NCI-H2029 treated with DMSO at 0.1 percent for 48 hours (cell line): ENCODE data around the gene TNNT2.

Experiments
- DNase-seq: peaks from one replicate; lab custom pipeline; 2025; lab: John Stamatoyannopoulos, UW

TNNT2 gene

DNA sequence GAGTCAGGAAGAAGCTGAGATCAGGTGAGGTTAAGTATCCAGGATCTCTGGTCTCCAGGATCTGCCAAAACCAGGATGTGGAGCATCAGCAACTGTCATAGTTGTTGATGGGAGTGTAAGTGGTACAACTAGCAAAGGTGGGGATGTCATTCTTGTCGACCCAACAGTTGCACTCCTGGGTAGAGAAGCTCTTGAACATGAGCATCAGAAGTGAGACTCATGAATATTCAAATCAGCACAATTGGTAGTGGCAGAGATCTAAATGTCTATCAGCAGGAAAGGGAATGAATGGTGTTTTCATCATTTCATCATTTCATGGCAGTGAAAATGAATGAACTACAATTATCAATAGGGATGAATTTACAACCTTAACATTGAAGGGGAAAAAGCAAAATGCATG, 25.9 kb upstream of the TNNT2 start:
- no peak for DNase-seq

DNA sequence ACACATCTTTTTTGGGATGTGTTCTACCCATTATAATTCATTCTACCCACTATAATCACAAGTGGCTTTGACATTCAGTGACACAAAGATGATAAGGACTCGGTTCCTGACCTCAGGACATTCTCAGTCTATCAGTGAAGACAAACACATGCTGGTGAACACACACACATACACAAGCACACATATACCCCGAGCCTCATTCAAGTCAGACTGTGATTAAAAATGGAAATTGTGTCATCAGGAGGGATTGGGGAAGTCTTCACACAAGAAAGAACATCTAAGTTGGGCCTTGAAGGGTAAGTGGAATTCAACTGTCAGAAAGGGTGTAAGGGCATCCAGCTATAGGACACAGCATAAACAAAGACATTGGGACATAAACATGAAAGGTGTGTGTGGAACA, 24.2 kb upstream of the TNNT2 start:
- no peak for DNase-seq

DNA sequence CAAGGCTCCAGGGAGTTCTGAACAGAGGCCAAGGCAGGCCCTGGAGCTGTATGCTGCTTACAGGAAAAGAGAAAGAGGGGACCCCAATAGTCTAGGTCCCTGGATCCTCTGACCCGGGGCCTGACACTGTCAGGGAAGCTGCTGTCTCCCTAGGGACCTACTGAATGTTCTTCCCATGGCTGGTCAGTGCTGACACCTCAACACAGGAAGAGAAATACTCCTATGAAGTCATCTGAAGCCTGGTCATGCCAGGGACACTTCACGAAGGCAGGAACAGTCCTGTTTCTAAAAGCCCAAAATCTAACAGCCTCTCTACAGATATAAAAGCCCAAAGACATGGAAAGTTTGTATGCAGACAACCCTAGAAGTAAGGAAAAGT, 23.4 kb upstream of the TNNT2 start:
- DNase-seq: no peak

DNA sequence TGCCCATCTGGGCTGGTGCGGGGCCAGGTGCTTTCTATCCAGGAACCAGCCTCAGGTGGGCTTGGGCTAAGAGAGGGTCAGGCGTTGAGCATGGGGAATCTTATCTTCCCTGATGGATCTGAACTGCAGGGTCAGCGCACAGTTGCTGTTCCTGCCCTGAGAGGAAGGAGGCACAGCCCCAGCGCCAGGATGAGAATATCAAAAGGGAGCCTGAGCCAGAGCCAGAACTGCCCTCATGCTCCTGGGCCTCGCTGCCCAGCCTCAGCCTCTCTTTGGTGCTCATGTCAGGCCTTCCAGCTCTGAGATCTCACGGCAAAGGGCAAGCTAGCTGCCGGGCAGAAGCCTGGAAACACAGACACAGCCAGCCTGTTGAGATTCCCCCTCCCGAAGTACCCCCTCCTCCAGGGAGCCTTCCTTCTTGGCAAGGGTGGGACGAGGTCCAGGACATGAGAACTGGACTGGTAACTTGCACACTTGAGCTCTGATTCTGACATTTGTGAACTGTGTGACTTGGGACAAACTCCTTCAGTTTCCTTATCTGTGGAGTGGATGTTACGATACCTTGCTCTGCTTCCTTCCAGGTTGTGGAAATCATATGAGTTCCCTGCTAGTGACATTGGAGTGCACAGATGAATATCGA, 22.9 kb upstream of the TNNT2 start:
- DNase-seq: no peak

DNA sequence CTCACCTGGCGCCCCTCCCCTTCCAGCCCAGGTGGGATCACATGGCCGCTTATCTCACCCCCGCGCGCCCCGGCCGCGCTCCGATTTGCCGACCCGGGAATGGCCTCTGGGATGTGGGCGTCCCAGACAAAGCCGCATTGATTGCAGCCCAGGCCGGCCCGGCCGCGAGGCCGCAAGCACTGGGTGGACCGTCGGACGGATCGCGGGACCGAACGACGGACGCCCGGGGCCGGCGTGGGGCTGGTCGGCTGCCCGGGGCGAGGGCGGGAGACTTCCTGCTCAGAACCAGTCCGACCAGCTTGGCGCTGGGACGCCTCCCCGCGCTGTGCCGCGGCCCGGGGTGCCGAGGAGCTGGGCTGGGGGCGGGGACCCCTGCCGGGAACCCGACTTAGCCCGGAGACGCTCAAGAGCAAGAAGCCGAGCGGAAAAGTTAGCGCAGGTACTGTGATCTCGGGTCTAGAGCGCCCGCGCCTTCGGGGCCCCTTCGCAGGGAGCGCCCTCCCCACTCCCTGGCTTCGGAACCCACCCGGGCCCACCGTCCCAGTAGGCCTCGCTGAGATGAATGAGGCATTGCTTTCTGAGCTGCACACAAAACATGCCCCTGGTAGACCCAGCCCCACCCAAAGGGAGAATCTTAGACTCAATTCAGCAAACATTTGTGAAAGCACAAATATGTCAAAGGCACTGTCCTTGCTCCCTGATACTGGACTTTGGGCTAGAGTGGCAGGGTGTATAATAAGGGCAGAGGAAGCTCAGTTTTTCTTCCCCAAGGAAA, 22.1 kb upstream of the TNNT2 start:
- DNase-seq: no peak

DNA sequence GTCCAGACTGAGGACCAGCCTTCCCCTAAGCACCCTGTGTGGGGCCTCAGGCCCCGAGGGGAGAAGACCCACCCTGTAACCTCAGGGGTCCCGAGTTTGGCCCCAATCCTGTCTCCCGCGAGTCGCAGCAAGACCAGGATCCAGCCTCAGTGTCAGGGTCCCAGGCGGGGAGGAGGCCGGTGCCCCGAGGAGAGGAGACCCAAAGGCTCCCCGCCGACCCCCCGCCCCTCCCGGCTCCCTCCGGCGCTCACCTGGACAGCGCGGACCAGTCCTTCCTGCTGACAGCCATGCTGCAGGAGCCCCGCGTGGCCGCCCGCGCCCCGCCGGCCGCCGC, 21.5 kb upstream of the TNNT2 start, which contains the start of gene LAD1:
Gene LAD1, minus strand, starts transcription at position 307 of the 334 bp plus-strand sequence. Its CDS starts 18 bp downstream, at position 289.
- DNase-seq: no peak

DNA sequence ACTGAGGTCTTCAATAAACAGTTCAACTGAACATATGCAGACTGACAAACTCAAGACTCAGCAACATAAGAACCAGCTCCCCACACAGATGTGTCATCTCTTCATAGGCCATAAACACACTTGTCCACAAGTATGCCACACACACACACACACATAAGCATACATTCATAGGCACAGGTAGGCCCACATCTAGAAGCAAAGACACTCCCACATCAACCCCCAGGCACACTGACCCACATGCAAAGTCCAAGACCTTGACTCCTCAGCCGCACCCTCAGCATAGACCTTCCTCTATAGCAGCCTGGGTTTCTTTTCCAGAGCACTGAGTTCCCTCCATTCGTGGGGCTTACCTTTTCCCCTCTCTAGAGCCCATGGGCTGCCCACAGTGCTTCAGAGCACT, 20.2 kb upstream of the TNNT2 start:
- no peak for DNase-seq

DNA sequence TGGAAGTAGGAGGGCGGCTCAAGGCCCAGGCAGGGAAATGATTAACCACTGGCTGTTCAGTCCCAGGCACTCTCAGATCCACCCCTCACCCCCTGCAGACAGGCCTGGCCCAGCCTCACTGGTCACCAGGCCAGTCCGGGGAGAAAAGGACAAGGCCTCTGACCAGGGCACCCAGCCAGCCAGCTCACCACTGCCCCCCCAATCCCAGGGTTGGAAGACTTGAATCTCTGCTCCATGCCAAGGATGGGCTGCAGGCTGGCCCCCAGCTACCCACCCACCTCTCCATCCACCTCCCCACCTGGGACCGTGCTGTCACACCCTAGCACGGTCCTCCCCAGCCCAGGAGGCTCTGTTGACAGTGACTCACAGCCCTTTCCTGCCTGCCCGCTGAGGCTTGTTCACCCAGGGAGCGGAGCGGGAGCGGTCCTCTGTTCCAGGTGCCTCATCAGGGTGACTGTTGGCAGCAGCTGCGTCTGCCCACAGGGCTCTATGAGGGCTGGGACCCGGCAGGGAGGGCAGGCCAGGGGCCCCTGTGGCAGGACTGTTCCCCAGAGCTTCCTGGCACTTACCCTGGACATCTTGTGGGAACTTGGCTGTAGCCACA, 19.5 kb upstream of the TNNT2 start:
- DNase-seq: no peak

DNA sequence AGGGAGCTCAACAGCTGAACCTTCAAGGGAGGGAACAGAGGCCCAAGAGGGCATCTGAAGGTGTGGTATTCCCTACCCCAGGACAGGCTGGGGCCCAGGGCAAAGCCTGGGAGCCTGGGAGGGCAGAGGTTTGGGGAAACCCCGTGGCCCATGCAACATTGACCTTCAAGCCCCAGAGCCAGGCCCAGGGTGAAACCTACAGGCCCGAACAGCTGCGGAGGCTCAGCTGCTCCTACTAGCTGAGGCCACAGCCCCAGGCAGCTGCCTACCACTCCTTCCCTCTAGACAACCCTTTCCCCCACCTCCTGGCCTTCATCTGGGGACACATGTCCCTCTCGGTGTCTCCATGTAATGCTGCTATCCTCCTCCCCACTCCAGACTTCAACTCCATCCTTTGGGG, 18.5 kb upstream of the TNNT2 start:
- DNase-seq: no peak

- no peak for DNase-seq
Measured at GRCh38 chr1:201394591-201394990, 17.1 kb upstream of the TNNT2 start.

- DNase-seq: no peak
Measured at GRCh38 chr1:201393076-201393475, 15.6 kb upstream of the TNNT2 start.

DNA sequence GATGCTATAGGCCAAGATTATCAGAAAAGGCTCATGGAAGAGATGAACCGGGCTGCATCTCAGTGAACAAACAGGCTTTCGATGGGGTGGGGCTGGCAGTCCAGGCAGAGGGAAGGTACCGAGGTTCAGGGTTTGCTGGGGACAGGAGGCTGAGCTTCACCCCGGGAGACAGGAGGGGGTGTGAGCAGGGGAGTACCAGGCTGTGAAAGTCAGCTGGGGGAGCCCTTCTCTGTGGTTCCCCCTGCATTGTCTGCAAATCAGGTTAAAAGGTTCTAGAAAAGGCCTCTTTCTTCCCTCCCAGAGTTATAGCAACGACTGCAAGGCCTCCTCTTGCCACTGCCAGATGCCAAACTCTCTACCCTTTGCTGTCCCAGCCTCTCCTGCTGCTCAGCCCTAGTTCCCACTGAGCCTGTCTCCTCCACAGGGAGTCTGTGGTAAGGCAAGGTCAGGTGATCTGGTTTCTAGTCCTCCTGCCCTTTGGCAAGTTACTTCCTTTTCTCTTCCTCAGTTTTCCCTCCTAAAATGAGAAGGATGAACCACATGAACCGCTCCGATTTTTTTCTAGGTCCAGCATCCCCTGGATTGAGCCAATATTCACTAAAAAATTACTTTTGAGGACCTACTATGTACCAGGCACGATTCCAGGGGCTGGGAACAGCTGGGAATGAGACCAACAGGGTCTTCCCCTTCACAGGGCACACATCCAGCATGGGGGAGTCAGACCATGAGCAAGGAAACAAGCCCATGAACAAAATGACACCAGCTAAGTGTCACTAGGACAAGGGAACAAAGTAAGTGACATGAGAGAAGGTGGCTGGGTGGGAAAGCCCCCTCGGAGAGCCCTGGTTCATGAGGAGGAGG, 14.4 kb upstream of the TNNT2 start:
- DNase-seq: no peak

DNA sequence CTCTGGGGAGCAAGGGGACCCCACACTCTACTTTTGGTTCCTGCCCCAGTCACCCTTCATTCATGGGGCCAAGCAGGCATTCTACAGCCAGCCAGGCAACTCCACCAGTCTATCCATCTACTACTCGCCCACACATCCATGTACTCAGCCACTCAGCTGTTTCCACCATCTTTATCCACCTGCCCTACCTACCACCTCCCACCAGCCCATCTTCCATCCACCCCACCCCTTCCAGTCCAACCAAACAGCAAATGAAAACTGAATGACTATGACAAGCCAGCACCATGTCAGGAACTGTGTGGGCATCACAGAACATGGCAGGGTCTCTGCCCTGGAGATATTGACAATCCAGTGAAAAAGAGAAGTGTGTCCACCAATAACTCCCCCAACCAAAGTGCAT, 13.7 kb upstream of the TNNT2 start:
- DNase-seq: no peak

- DNase-seq: no peak
Measured at GRCh38 chr1:201389051-201389450, 11.6 kb upstream of the TNNT2 start.

GRCh38 chr1:201386208-201386607, 8.7 kb upstream of the TNNT2 start:
- DNase-seq: no peak

DNA sequence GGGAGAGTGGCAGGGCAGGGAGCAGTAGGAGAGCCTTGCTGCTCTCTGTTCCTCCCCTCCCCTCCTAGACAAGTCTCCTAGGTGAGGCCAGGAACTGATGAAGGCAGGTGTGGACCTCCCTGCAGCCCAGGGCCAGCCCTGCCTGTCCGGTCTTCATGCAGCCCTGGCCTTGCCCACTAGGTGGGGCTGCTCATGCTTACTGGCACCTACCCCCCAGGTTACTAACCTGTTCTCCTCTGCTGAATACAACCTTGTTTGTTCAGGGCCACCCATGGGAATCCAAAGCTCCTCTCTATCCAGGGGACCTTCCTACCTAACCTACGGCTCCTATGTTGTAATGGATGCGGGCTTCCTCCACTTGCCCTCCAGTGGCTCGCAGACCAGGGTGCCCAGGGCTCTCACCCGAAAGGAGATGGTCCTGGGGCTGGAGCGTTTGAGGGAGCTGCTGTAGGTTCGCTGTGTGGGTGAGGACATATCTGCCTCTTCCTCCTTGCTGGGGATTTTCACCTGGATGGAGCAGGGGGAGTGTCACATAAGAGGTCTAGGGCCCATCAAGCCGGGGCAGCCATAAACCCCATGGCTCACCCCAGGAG, 7.9 kb upstream of the TNNT2 start:
- DNase-seq: peak; percentile 39

DNA sequence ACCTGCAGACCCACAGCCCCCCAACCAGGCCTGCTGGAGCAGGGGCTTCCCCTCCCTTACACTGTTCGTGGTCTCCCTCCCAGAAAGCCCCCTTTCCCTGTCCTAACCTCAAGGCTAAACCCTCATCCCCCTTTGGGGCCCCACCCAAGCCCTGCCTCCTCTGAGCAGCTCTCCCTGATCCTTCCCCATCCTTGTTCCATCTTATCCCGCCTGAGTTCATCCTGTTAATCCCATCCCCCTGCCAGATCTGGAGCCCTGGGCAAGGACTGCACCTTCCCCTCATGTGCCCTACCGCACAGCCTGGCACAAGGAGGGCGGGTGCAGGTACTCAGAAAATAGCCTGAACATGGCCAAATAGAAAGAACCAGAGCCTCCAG, 6.9 kb upstream of the TNNT2 start:
- DNase-seq: no peak

DNA sequence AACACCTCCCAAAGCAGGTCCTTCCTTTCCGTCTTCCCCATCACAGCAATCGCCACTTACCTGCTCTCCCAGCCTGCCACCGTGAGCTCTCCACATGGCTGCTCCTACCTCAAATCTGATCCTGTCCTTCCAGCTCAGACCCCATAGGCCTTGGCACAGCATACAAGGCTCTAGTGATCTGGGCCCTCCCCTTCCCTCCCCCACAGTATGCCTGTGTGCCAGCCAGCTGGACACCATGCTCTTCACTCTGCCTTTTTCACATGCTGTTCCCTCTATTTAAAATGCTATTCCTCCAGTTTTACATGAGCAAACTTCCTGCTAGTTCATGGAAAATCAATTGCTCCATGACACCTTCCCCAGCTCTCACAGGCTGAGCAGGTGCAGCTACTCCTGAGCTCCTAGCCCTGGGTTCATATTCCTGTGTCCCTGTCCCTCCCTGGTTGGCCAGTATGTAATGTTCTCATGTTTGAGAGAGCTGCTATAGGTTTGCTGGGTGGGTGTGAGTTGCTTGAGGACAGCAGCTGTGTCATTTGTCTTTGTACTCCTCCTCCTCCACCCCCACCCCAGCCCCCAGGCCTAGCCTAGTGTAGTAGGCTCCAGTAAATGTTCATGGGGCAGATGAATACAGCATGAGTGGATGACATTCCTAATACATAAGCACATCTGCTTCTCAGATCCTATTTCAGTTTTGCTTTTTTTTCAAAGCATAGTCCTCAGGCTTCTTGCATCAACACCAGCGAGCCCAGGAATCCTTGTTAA, 6.3 kb upstream of the TNNT2 start:
- DNase-seq: peak; percentile 92

- DNase-seq: peak; percentile 68
Measured at GRCh38 chr1:201381130-201381529, 3.6 kb upstream of the TNNT2 start.

GRCh38 chr1:201379733-201380242, 2.3 kb upstream of the TNNT2 start:
- DNase-seq: no peak

- no peak for DNase-seq
Measured at GRCh38 chr1:201378804-201379203, 1.3 kb upstream of the TNNT2 start.
